ENCODE data around the gene NMBR.

DNA sequence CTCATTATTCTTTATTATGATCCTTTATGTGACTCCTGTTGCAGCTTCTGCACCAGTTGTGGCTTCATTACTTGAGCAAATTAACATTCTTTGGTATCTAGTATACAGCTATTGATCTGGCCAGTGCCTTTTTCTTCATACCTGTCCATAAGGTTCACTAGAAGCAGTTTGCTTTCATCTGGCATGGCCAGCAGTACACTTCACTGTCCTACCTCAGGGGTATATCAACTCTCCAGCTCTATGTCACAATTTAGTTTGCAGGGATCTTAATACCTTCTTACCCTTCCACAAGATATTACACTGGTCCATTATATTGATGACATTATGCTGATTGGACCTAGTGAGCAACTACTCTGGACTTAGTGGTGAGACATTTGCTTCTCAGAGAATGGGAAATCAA, 46.7 kb upstream of the NMBR start:
- TF ChIP-seq, protein P1, sequence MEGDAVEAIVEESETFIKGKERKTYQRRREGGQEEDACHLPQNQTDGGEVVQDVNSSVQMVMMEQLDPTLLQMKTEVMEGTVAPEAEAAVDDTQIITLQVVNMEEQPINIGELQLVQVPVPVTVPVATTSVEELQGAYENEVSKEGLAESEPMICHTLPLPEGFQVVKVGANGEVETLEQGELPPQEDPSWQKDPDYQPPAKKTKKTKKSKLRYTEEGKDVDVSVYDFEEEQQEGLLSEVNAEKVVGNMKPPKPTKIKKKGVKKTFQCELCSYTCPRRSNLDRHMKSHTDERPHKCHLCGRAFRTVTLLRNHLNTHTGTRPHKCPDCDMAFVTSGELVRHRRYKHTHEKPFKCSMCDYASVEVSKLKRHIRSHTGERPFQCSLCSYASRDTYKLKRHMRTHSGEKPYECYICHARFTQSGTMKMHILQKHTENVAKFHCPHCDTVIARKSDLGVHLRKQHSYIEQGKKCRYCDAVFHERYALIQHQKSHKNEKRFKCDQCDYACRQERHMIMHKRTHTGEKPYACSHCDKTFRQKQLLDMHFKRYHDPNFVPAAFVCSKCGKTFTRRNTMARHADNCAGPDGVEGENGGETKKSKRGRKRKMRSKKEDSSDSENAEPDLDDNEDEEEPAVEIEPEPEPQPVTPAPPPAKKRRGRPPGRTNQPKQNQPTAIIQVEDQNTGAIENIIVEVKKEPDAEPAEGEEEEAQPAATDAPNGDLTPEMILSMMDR (IDR thresholded peaks at IDR 0.05; ENCODE audit: low read length), result no peak
- no peak for TF ChIP-seq EZH2 (optimal IDR thresholded peaks at IDR 0.05; ENCODE audit: low read depth, low read length)
